Myocyte (in vitro differentiated cells): ENCODE data around the gene ARFIP1. TPM values are rescaled to one million over a fixed set of nuclear protein-coding genes. Genes with fewer than 3 reads are reported as not detected.
A peak's percentile ranks its signal among the peaks of the same experiment; 100 is the strongest.
"Not testable (repeated sequence)": the region's sequence is repeated elsewhere in the genome, so short reads cannot be mapped to it uniquely, and the experiment has no call there.

Experiments used
- DNase-seq: peaks from one replicate; pipeline ENCODE4 v3.0.0-alpha.2; 2012; ENCODE audit warnings: low read depth
- total RNA-seq: library from RNA; depleted of rRNA; stranded (reverse); fragments of >200 nt; gene quantifications from 2 replicates; pipeline ENCODE4 v1.2.3, GENCODE V29; 2014

Gene ARFIP1
- total RNA-seq, 1 donor from 2014 or later: 26.7 TPM

DNA sequence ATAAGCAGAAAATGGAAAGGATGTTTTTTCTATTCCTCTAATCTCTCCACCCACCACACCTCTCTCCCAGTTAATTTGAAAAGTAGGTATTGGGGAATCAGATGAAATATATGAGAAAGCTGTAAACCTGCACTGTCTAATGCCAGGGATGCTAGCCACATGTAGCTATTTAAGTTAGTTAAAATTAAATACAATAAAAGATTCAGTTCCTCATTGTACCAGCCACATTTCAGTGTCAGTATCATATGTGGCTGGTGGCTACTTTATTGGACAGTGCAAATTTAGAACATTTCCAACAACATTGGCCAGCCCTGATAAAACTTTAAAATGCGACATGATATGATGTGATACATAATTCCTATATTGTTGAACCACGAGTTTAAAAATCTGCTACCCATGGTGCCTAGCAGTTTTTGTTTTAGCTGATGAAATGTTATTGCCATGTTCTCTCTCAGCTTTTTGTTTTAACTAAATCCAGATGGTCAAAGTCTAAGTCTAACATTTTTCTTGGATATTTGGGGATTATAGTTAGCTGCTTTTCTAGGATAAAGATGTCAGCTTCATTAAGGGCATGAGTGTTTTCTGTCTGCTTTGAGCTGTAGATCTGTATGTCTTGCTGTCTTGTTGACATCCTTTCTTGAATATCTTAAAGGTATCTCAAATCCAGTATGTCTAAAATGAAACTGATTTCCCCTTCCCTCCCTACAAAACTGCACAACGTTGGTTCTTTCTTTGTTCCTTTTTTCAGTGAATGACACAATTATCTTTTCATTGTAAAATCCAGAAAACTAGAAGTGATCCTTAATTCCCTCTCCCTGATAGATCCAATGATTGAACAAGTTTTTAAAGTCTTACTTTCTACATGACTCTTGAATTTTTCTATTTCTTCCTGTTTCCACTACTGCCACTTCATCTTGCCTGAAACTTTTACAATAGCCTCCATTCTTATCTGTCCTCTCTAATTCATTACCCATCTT lies 6.2 kb downstream of the ARFIP1 start:
- no peak for DNase-seq

DNA sequence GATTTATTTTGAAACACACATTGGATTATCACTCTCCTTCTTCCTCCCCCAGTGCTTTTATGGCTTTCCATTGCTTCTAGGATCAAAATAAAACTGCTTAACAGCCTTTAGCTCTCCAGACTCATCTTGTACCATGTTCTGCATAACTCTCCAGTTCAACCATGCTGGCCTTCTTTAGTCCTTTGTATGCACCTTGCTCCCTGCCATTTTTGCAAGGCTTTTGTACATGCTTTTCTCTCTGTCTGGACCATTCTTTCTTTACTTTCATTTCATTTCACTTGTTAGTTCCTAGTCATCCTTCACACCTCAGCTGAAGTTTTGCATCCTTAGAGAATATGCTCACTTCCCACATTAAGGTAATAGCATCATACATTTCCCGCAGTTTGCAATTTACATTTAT lies 6.9 kb downstream of the ARFIP1 start:
- no peak for DNase-seq

DNA sequence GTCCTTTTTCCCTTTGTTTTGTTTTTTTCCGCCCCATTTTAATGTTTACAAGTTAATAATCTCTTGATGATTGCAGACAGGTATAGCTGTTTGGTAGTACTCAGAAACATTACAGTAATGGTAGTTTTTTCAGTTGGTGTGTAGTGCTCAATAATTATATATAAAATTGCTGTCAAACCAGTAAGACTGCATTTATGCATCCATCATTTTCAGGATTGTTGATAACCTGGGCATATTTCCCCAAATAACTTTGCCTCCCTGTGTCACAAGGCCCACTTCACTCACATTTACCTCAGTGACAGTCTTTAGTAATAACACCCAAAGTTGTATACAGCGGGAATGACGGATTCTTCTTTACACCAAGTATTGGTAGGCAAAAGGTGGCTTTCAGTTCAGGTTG lies 16.1 kb downstream of the ARFIP1 start:
- no peak for DNase-seq

DNA sequence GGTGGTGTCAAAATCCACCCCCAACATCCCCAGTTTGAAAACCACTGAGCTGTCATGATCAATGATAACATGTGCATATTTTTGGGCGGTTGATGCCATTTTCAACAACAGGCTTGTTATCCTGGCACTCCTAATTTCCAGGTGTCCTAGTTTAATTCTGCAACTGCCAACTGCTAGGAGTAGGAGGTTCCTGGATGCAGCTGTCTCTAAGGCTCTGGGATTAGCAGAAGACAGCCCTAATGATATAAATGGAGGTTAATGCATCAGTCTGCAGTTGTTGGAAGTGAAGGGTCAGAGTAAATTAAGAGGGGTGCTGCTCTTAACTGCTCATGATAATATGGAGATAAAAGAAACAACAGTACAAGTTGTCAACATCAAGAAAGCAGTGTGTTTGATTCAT lies 23.8 kb downstream of the ARFIP1 start:
- peak; percentile 71 for DNase-seq

DNA sequence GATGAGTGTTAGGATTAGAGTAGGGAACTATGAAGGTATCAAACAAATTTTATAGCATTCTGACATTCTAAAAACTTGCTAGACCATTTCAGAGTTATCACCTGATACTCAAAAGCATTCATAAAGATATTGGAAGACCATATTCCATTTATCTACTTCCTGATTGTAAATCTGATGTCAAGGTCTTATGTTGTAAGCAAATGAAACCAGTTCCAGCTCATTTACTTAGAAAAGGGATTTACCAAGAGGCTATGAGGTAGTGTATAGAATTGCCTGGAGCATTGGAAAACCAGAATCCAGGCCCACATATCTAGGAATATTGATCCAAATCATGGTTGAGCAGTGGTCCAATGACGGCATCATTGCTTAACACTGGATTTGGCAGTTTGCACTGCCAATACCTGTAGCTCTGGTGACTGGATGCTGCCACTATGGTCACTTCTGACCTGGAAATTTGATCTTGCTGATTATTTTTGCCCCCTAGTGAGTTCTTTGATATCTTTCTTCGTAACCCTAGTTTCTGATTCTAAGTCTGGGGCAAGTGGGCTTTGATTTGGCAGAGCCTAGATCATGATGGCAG lies 25.4 kb downstream of the ARFIP1 start:
- no peak for DNase-seq

DNA sequence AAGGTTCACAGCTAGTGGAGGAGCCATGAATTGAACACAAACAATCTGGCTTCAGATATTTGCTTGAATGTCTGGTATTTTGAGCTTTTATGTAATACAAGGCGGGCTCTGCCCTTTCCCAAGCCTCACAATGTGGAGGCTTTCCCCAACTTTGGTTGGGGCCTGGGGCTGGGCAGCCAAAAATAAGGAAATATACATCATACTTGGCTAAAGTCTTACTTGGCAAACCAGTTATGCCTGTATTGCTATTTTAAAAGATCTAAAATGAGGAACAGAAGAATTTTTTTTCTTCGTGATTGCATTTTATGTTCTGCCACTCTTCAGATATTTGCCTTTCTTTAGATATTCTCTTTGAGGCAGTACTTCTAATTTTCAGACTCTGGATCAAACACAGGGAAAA lies 26.1 kb downstream of the ARFIP1 start:
- no peak for DNase-seq

DNA sequence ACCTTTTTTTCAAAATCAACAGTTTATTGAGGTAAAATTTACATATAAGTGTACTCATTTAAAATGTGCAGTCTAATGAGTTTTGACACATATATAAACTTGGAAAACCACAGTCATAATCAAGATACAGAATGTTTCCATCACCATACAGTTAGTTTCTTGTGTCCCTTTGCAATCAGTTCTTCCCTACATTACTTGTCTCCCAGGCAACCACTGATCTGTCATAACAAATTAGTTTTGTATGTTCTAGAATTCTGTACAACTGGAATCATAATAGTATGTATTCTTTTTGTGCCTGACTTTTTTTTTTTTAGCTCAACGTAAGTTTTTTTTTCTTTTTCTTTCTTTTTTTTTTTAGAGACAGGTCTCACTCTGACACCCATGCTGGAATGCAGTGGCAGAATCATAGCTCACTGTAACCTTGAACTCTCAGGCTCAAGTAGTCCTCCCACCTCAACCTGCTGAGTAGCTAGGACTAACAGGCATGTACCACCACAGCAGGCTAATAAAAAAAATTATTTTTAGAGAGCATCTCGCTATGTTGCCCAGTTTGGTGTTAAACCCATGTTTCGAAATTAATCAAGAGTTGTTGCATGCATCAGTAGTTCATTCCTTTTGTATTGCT lies 26.9 kb downstream of the ARFIP1 start:
- no peak for DNase-seq

DNA sequence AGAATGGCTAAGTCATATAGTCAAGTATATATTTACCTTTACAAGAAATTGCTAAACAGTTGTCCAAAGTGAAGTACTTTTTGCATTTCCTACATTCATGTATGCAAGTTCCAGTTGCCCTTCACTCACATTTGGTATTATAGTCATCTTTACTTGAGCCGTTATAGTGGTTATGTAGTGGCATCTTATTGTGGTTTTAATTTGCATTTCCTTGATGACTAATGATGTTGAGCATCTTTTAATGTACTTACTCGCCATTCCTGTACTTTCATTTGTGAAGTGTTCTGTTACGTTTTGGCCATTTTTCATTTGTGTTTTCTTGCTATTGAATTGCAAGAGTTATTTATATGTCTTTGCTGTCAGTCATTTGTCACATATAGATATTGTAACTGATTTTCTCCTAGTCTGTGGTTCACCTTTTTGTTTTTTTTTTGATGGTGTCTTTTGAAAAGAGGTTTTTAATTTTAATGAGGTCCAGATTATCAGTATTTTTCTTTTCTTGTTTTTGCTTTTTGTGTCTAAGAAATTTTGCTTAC lies 27.6 kb downstream of the ARFIP1 start:
- no peak for DNase-seq

DNA sequence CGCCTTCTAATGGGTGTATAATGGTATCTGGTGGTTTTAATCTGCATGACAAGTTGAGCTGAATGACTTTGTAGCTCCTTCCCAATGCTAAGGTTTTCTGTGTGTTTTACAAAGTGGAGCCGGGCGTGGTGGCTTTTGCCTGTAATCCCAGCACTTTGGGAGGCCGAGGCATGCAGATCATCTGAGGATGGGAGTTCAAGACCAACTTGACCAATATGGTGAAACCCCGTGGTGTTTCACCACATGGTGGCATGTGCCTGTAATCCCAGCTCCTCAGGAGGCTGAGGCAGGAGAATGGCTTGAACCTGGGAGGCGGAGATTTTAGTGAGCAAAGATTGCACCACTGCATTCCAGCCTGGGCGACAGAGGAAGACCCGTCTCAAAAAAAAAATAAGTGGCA lies 28.9 kb downstream of the ARFIP1 start:
- no peak for DNase-seq

DNA sequence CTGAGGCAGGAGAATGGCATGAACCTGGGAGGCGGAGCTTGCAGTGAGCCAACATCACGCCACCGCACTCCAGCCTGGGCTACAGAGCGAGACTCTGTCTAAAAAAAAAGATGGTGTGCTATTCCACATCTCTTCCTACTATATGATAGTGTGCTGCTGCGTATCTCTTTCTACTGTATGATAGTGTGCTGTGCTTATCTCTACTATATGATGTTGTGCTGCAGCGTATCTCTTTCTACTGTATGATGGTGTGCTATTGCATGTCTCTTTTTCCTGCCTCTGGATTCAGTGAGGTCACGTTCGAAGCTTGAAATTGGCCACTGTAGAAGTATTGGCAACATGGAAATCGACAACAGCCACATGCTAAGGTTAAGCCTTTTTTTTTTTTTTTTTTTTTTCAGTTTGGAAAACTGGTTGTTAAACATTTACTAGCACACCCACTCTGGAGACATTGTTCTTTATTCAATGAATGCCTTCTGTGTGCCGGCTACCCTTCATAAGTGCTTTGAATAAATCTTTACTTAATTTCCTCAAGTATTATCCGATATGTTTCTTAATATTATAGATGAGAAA lies 31.0 kb downstream of the ARFIP1 start:
- DNase-seq: no peak

DNA sequence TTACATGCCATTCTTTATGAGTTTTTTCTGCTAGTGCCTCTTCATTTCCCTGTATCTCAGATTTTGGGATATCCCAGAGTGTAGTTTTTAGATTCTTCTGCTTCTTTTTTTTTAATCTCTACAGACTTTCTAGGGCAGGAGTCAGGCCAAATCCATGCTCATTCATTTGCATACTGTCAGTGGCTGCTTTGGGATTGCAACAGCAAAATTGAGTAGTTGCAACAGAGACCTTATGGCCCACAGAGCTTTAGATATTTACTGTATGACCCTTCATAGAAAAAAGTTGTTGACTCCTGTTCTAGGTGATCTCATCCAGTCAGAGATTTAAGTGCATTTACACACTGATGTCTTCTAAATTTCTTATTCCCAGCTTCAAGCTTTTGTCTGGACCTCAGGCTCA lies 35.3 kb downstream of the ARFIP1 start:
- DNase-seq: no peak

DNA sequence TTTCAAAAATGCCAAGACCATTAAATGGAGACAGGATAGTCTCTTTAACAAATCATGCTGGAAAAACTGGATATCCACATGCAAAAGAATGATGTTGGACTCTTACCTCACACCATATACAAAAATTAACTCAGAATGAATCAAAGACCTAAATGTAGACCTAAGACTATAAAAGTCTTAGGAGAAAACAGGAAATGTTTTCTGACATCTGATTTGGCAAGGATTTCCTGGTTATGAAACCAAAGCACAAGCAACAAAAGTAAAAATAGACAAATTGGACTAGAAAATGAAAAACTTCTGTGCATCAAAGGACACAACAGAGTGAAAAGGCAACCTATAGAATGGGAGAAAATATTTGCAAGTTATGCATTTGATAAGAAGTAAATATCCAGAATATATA lies 37.6 kb downstream of the ARFIP1 start:
- no peak for DNase-seq

DNA sequence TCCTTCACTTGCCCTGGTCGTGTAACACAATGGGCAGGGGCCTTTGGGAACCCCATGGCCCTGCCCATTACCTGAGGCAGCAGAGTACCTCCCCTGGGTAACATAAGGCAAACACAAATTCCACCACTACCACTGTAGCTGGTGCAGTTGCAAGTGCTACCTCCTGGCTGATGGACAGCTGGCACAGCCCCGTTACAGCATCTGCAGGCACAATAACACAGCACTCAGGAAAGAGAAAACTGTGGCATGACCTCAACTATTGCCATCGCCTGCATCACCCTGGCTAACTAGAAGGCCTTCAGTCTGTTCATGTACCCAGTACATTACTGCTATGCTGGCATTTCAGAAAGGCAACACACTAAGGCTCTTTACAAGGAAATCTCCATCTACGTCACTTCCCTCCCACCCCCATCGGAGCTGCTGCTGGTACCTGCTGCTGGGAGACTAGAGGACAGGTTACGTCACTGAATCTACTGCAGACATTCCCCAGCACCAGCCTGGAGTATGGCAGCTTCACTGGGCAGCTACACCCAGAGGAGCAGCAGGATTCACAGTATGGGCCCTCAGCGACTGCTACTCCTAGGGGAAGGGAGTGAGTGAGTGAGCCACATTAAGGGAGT lies 39.4 kb downstream of the ARFIP1 start:
- DNase-seq: no peak

DNA sequence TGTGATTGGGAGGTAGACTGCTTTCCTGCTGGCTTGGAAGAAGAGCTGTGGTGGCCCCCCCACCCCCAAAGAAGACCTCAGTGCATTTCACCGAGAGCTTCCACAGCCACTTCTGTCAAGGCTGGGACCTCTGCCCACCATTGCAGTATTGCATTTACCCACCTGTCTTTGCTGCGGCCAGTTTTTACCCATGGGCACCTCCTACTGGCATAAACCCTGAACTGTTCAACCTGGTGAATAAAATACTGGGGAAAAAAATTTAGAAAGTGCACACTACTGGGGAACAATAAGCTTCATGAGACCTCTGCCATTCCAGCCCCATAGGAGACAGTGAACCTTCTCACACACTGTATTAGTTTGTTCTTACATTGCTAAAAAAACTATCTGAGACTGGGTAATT lies 40.3 kb downstream of the ARFIP1 start:
- DNase-seq: no peak

DNA sequence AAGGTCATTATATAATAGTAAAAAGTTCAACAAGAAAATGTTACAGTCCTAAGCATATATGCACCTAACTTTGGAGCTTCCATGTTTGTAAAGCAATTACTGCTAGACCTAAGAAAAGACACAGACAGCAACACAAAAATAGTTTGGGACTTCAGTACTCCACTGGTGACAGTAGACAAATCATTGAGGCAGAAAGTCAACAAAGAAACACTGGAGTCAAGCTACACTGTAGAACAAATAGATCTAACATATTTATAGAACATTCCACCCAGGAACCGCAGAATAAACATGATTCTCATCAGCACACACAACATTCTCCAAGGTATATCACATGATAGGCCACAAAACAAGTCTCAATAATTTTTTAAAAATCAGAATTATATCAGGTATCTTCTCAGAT lies 42.6 kb downstream of the ARFIP1 start:
- no peak for DNase-seq

DNA sequence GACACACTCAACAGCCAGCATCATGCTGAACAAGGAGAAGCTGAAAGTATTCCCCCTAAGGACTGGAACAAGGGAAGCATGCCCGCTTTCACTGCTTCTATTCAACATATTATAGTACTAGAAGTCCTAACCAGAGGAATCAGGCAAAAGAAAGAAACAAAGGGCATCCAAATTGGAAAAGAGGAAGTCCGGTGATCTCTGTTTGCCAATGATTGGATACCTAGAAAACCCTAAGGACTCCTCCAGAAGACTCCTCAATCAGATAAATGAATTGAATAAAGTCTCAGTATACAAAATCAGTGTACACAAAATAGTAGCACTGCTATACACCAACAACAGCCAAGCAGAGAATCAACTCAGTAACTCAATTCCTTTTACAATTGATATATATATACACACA lies 44.8 kb downstream of the ARFIP1 start:
- DNase-seq: no peak

DNA sequence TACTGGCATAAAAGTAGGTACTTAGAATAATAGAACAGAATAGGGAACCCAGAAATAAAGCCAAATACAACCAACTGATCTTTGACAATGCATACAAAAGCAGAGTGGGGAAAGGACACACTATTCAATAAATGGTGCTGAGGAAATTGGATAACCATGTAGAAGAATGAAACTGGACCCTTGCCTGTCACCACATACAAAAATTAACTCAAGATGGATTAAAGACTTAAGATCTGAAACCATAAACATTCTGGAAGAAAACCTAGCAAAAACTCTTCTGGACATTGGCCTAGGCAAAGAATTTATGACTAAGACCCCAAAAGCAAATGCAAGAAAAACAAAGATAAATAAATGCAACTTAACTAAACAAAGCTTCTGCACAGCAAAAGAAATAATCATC lies 45.6 kb downstream of the ARFIP1 start:
- DNase-seq: no peak

DNA sequence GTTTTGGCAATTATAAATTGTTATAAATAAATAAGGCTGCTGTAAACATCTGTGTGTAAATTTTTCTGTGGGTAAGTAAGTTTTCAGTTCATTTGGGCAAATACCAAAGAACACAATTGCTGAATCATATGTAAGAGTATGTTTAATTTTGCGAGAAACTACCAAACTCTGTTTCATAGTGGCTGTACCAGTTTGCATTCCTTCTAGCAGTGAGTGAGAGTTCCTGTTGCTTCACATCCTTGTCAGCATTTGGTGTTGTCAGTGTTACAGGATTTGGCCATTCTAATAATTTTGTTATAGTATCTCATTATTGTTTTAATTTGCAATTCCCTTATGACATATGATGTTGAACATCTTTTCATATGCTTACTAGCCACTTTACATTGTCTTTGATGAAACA lies 48.4 kb downstream of the ARFIP1 start:
- no peak for DNase-seq

DNA sequence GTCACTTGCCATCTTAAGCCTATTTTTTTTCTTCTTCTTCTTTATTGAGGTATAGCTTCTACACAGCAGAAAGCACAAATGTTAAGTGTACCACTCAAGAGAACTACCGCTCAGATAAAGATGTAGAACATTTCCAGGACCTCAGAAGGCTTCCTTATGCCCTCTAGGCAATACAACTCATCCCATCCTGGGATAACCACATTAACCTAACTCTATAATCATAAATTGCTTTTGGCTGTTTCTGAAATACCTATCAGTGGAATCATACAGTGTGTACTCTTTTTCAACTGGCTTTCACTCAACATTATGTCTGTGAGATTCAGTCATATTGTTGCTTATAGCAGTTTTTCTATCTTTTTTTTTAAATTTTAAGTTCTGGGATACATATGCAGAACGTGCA lies 51.7 kb downstream of the ARFIP1 start:
- no peak for DNase-seq

DNA sequence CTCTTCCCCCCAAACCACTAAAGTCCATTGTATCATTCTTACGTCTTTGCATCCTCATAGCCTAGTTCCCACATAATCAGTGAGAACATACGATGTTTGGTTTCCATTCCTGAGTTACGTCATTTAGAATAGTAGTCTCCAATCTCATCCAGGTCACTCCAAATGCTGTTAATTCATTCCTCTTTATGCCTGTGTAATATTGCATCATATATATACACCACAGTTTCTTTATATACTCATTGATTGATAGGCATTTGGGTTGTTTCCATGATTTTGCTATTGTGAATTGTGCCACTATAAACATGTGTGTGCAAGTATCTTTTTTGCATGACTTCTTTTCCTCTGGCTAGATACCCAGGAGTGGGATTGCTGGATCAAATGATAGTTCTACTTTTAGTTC lies 57.2 kb downstream of the ARFIP1 start:
- no peak for DNase-seq

DNA sequence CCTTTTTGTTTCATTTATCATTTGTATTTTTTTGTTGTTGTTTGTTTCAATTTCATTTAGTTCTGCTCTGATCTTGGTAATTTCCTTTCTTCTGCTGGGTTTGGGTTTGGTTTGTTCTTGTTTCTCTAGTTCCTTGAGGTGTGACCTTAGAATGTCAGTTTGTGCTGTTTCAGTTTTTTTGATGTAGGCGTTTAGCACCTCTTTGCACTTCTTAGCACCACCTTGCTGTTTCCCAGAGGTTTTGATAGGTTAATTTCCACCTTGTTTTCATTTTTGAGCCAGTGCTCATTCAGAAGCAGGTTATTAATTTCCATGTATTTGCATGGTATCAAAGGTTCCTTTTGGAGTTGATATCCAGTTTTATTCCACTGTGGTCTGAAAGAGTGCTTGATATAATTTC lies 60.0 kb downstream of the ARFIP1 start:
- not testable (repeated sequence) for DNase-seq
